OCI-M2 (cell line): ENCODE results near the gene ILRUN.
"Not testable (repeated sequence)": the region's sequence is repeated elsewhere in the genome, so short reads cannot be mapped to it uniquely, and the experiment has no call there.

ENCODE experiments used
- DNase-seq: peaks from one replicate; lab custom pipeline; 2025; ENCODE audit not compliant: unreplicated experiment; lab: John Stamatoyannopoulos, UW

Gene ILRUN

GRCh38 chr6:34696739-34697543, at the start of gene ILRUN:
ILRUN (minus strand) TSS chr6:34696767; CDS start chr6:34696603, 164 bp downstream.
- peak; percentile 87 for DNase-seq

DNA sequence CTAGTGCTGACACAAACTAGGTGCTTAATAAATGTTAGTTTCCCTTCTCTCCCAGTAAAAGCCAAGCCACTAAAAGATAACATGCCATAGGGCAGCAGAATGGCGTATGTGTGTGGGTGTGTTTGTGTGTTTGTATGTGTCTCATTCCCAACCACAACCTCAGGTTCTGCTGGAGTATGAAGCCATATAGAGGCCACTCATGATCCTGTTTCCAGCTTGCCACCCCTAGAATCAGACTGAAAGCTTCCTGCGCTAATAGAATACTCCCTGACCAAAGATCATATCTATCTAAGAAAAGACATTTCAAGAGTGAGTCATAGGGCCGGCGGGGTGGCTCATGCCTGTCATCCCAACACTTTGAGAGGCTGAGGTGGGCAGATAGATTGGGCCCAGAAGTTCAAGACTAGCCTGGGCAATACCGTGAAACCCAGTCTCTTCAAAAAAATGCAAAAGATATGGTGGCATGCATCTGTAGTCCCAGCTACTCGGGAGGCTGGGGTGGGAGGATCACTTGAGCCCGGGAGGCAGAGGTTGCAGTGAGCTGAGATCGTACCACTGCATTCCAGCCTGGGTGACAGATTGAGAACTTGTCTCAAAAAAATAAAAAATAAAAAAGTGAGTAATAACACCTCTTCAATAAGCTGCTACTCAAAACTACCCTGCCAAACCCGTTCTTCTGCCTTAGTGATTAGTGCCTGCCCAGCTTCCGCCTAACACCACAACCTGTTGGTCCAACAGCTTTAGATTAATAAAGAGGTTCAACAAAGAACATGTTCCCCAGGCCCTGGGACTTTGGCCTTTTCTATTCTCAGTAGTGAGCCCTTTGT, 48.9 kb upstream of the ILRUN start:
- DNase-seq: peak; percentile 20

- not testable (repeated sequence) for DNase-seq
Measured at GRCh38 chr6:34744294-34744647, 47.7 kb upstream of the ILRUN start.

DNA sequence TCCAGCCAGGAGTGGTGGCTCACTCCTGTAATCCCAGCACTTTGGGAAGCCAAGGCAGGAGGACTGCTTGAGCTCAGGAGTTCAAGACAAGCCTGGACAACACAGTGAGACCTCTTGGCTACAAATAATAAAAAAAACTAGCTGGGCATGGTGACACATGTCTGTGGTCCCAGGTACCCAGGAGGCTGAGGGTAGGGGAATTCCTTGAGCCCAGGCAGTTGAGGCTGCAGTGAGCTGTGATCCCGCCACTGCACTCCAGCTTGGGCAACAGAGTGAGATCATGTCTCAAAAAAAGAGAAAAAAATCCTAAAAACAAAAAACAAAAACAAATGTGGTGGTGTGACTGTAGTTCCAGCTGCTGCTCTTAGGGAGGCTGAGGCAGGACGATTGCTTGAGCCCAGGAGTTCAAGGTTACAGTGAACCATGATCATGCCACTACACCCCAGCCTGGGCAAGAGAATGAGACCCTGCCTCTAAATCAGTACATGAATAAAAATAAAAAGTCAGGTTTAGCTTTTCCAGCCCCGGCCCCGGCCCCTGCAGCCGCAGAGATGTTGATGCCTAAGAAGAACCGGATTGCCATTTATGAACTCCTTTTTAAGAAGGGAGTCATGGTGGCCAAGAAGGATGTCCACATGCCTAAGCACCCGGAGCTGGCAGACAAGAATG, 47.2 kb upstream of the ILRUN start:
- DNase-seq: no peak

- no peak for DNase-seq
Measured at GRCh38 chr6:34742094-34742493, 45.5 kb upstream of the ILRUN start.

DNA sequence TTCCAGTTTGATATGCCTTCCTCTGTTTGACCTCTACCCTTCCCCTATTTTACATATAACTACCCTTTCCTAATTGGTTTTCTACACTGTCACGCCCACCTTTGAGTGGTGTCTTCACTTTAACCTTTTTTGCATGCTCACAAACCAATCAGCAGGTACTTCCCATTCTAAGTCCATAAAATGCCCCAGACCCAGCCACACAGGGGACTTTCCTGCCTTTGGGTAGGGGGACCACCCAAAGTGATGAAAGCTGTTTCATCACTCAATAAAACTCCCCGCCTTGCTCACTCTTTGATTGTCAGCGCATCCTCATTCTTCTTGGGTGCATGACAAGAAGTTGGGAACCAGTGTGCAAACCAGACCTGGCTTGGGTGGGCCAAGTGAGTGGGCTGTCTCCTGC, 40.3 kb upstream of the ILRUN start:
- DNase-seq: no peak

DNA sequence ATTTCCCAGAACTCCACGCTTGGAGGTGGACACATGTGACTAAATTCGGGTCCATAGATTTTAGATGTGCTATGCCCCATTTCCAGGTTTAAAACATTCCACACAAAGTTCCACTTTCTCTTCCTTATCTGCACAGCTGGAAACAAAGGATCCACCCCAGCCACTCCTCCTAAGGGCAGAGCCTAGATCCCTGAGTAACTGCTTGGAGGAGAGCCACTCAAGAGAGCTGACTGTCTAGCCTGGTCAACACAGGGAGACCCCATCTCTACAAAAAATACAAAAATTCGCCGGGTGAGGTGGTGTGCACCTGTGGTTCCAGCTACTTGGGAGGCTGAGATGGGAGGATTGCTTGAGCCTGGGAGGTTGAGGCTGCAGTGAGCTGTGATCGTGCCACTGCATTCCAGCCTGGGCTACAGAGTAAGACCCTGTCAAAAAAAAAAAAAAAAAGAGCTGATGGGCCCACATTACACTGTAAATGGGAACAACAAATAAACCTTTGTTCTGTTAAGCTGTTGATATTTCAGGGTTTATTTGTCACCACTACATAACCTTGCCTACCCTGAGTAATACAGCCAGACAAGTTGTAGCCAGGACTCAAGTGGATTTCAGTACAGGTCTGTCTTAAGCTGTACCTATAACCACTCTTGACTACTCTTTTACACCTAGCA, 35.0 kb upstream of the ILRUN start:
- no peak for DNase-seq

- DNase-seq: no peak
Measured at GRCh38 chr6:34729631-34730470, 33.3 kb upstream of the ILRUN start.

- no peak for DNase-seq
Measured at GRCh38 chr6:34726055-34726454, 29.5 kb upstream of the ILRUN start.

- DNase-seq: no peak
Measured at GRCh38 chr6:34723203-34723602, 26.6 kb upstream of the ILRUN start.

- DNase-seq: no peak
Measured at GRCh38 chr6:34722451-34722850, 25.9 kb upstream of the ILRUN start.

- DNase-seq: not testable (repeated sequence)
Measured at GRCh38 chr6:34720160-34720559, 23.6 kb upstream of the ILRUN start.

- not testable (repeated sequence) for DNase-seq
Measured at GRCh38 chr6:34719646-34720045, 23.1 kb upstream of the ILRUN start.

- DNase-seq: no peak
Measured at GRCh38 chr6:34718976-34719375, 22.4 kb upstream of the ILRUN start.

GRCh38 chr6:34717466-34717865, 20.9 kb upstream of the ILRUN start:
- no peak for DNase-seq

- DNase-seq: no peak
Measured at GRCh38 chr6:34714663-34715062, 18.1 kb upstream of the ILRUN start.

DNA sequence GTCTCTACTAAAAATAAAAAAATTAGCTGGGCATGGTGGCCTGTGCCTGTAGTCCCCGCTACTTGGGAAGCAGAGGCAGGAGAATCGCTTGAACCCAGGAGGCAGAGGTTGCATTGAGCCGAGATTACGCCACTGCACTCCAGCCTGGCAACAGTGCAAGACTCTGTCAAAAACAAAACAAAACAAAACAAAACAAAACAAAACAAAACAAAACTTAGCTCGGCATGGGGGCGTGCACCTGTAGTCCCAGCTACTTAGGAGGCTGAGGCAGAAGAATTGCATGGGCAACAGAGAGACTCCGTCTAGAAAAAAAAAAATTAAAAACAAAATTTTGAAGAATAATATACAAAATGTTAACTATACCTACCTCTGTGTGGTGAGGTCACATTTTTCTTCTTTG, 16.3 kb upstream of the ILRUN start:
- not testable (repeated sequence) for DNase-seq

- DNase-seq: no peak
Measured at GRCh38 chr6:34709386-34709785, 12.8 kb upstream of the ILRUN start.

GRCh38 chr6:34705241-34705640, 8.7 kb upstream of the ILRUN start:
- no peak for DNase-seq

- no peak for DNase-seq
Measured at GRCh38 chr6:34701199-34701598, 4.6 kb upstream of the ILRUN start.
